HCT116 (cell line): Measurements from ENCODE around the gene FXYD2.

Source experiments
- CEBPB ChIP-seq: IDR thresholded peaks from 2 replicates; pipeline ENCODE4 v1.6.1; 2012; ENCODE audit warnings: low read depth
- EGR1 ChIP-seq: IDR thresholded peaks from 2 replicates; pipeline ENCODE4 v1.6.1; 2012; ENCODE audit warnings: low read depth
- EZH2 ChIP-seq: fragments of 200-600 bp; sonication (generic); IDR thresholded peaks from 2 replicates; pipeline ENCODE4 v1.6.1; 2017; ENCODE audit warnings: antibody characterized with exemption, mixed run types
- EZH2phosphoT487 ChIP-seq: fragments of 200-600 bp; IDR thresholded peaks from 2 replicates; pipeline ENCODE4 v1.6.1; 2018; ENCODE audit warnings: antibody characterized with exemption, borderline replicate concordance
- FOSL1 ChIP-seq: IDR thresholded peaks from 2 replicates; pipeline ENCODE4 v1.6.1; 2012; ENCODE audit warnings: low read depth
- JUND ChIP-seq: IDR thresholded peaks from 2 replicates; pipeline ENCODE4 v1.6.1; 2012
- POLR2A ChIP-seq: IDR thresholded peaks from 2 replicates; pipeline ENCODE4 v1.7.0; 2011; ENCODE audit warnings: borderline replicate concordance; ENCODE audit not compliant: insufficient read depth, insufficient read length; ENCODE audit errors: extremely low read depth
- POLR2AphosphoS5 ChIP-seq: IDR thresholded peaks from 2 replicates; pipeline ENCODE4 v1.6.1; 2011; ENCODE audit warnings: mild to moderate bottlenecking, low read depth, low read length, moderate library complexity
- SP1 ChIP-seq: IDR thresholded peaks from 2 replicates; pipeline ENCODE4 v1.6.1; 2012; ENCODE audit warnings: low read depth
- YY1 ChIP-seq: IDR thresholded peaks from 2 replicates; pipeline ENCODE4 v1.6.1; 2011; ENCODE audit warnings: low read length, low read depth, moderate library complexity, mild to moderate bottlenecking; ENCODE audit not compliant: insufficient replicate concordance; ENCODE audit errors: extremely low read depth
- ZNF274 ChIP-seq: fragments of 200-500 bp; sonication (Bioruptor generic); IDR thresholded peaks from 2 replicates; pipeline ENCODE4 v1.6.1; 2014; ENCODE audit warnings: mild to moderate bottlenecking, low read depth, low read length, inconsistent platforms
- TF ChIP-seq, protein P1 (sequence below), 3 experiments: fragments of 200-600 bp in 1 of 3; sonication (generic) in 1 of 3; IDR thresholded peaks in 2 of 3; conservative IDR thresholded peaks in 1 of 3; 2 replicates each; pipeline ENCODE4 v1.5.1; 2012 to 2017; ENCODE audit warnings: low read depth in 2 of 3, low read length in 2 of 3, antibody characterized with exemption in 1 of 3, borderline replicate concordance in 1 of 3, control low read depth in 1 of 3, mild to moderate bottlenecking in 1 of 3, mixed read lengths in 1 of 3, mixed run types in 1 of 3, moderate library complexity in 1 of 3; ENCODE audit not compliant: insufficient read depth in 1 of 3
- TF ChIP-seq, protein P2 (sequence below): IDR thresholded peaks from 2 replicates; pipeline ENCODE4 v1.6.1; 2012; ENCODE audit warnings: low read depth
- TF ChIP-seq, protein P3 (sequence below): IDR thresholded peaks from 2 replicates; pipeline ENCODE4 v1.6.1; 2012

DNA sequence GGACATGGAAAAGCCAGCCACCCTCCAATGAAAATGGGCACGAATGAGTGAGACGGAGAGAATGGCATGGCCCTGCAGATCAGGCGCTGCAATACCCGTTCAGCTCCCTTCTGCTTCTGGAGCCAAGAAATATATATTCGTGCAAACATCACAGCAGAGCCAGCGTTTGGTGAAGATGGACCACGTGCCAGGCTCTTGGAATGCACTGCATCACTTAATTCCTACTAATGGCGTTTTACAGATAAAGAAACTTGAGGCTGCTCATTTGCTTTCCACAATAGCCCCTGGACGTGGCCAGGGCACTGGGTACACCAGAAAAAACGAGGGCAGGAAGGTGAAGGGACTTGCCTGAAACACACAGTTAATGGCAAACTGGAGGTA lies 1.6 kb upstream of the FXYD2 start:
- TF ChIP-seq CEBPB (no peak), ZNF274 (no peak), SP1 (no peak), POLR2AphosphoS5 (no peak), POLR2A (no peak), EZH2 (no peak), EGR1 (no peak), YY1 (no peak), EZH2phosphoT487 (no peak), FOSL1 (no peak), JUND (no peak)
- TF ChIP-seq, protein P1, sequence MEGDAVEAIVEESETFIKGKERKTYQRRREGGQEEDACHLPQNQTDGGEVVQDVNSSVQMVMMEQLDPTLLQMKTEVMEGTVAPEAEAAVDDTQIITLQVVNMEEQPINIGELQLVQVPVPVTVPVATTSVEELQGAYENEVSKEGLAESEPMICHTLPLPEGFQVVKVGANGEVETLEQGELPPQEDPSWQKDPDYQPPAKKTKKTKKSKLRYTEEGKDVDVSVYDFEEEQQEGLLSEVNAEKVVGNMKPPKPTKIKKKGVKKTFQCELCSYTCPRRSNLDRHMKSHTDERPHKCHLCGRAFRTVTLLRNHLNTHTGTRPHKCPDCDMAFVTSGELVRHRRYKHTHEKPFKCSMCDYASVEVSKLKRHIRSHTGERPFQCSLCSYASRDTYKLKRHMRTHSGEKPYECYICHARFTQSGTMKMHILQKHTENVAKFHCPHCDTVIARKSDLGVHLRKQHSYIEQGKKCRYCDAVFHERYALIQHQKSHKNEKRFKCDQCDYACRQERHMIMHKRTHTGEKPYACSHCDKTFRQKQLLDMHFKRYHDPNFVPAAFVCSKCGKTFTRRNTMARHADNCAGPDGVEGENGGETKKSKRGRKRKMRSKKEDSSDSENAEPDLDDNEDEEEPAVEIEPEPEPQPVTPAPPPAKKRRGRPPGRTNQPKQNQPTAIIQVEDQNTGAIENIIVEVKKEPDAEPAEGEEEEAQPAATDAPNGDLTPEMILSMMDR (IDR thresholded peaks at IDR 0.05 in 2 of 3, conservative IDR thresholded peaks at IDR 0.05 in 1 of 3; ENCODE audit: borderline replicate concordance in 1 of 3, insufficient read depth in 1 of 3, low read depth in 2 of 3, low read length in 2 of 3): no peak
- TF ChIP-seq, protein P2, sequence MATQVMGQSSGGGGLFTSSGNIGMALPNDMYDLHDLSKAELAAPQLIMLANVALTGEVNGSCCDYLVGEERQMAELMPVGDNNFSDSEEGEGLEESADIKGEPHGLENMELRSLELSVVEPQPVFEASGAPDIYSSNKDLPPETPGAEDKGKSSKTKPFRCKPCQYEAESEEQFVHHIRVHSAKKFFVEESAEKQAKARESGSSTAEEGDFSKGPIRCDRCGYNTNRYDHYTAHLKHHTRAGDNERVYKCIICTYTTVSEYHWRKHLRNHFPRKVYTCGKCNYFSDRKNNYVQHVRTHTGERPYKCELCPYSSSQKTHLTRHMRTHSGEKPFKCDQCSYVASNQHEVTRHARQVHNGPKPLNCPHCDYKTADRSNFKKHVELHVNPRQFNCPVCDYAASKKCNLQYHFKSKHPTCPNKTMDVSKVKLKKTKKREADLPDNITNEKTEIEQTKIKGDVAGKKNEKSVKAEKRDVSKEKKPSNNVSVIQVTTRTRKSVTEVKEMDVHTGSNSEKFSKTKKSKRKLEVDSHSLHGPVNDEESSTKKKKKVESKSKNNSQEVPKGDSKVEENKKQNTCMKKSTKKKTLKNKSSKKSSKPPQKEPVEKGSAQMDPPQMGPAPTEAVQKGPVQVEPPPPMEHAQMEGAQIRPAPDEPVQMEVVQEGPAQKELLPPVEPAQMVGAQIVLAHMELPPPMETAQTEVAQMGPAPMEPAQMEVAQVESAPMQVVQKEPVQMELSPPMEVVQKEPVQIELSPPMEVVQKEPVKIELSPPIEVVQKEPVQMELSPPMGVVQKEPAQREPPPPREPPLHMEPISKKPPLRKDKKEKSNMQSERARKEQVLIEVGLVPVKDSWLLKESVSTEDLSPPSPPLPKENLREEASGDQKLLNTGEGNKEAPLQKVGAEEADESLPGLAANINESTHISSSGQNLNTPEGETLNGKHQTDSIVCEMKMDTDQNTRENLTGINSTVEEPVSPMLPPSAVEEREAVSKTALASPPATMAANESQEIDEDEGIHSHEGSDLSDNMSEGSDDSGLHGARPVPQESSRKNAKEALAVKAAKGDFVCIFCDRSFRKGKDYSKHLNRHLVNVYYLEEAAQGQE: no peak
- TF ChIP-seq, protein P3, sequence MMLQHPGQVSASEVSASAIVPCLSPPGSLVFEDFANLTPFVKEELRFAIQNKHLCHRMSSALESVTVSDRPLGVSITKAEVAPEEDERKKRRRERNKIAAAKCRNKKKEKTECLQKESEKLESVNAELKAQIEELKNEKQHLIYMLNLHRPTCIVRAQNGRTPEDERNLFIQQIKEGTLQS: no peak
